H9 (cell line): Measurements from ENCODE around the gene DDX6. TPM values are rescaled to one million over a fixed set of nuclear protein-coding genes. Genes with fewer than 3 reads are reported as not detected.
A peak's percentile ranks its signal among the peaks of the same experiment; 100 is the strongest.

ENCODE experiments used
- DNase-seq: peaks from one replicate; pipeline ENCODE4 v3.0.0-alpha.2; 2017
- H2AFZ ChIP-seq: one replicate; pipeline ENCODE4 v1.6.1; 2013; ENCODE audit warnings: mild to moderate bottlenecking, low read length, control low read depth, moderate library complexity
- H2AK5ac ChIP-seq: 2 replicates; pipeline ENCODE4 v1.6.1; 2013; ENCODE audit warnings: low read length, control low read depth, mixed read lengths; ENCODE audit not compliant: insufficient read length
- H2BK120ac ChIP-seq: one replicate; pipeline ENCODE4 v1.6.1; 2013; ENCODE audit warnings: low read depth, mild to moderate bottlenecking, low read length, control low read depth, inconsistent platforms; ENCODE audit not compliant: poor library complexity, severe bottlenecking
- H2BK12ac ChIP-seq: 2 replicates; pipeline ENCODE4 v1.6.1; 2013; ENCODE audit warnings: low read length, control low read depth, mixed read lengths, low read depth; ENCODE audit not compliant: insufficient read length
- H2BK15ac ChIP-seq: 2 replicates; pipeline ENCODE4 v1.6.1; 2013; ENCODE audit warnings: low read depth, low read length, control low read depth
- H2BK20ac ChIP-seq: one replicate; pipeline ENCODE4 v1.6.1; 2013; ENCODE audit warnings: low read depth, mild to moderate bottlenecking, low read length, control low read depth, inconsistent platforms; ENCODE audit not compliant: poor library complexity, severe bottlenecking
- H2BK5ac ChIP-seq: 2 replicates; pipeline ENCODE4 v1.6.1; 2013; ENCODE audit warnings: low read length, control low read depth, mixed read lengths; ENCODE audit not compliant: insufficient read length
- H3K14ac ChIP-seq: 2 replicates; pipeline ENCODE4 v1.6.1; 2013; ENCODE audit warnings: low read length, control low read depth; ENCODE audit not compliant: insufficient read depth
- H3K18ac ChIP-seq: 2 replicates; pipeline ENCODE4 v1.6.1; 2013; ENCODE audit warnings: low read depth, mild to moderate bottlenecking, mixed read lengths, low read length, control low read depth; ENCODE audit not compliant: insufficient read length
- H3K23ac ChIP-seq: 2 replicates; pipeline ENCODE4 v1.6.1; 2013; ENCODE audit warnings: low read length, control low read depth, mixed read lengths, low read depth; ENCODE audit not compliant: insufficient read length
- H3K23me2 ChIP-seq: 2 replicates; pipeline ENCODE4 v1.6.1; 2013; ENCODE audit warnings: low read depth, mild to moderate bottlenecking, mixed read lengths, low read length, control low read depth; ENCODE audit not compliant: insufficient read length, poor library complexity, severe bottlenecking
- H3K27ac ChIP-seq: 2 replicates; pipeline ENCODE4 v1.5.1; 2013; ENCODE audit warnings: low read length, control low read depth, mixed read lengths, low read depth; ENCODE audit not compliant: insufficient read length
- H3K27me3 ChIP-seq: 2 replicates; pipeline ENCODE4 v1.6.1; 2013; ENCODE audit warnings: low read length, control low read depth, inconsistent platforms; ENCODE audit not compliant: insufficient read depth
- H3K4ac ChIP-seq: 2 replicates; pipeline ENCODE4 v1.6.1; 2013; ENCODE audit warnings: low read depth, mild to moderate bottlenecking, control low read depth, inconsistent platforms, low read length, moderate library complexity
- H3K4me1 ChIP-seq: 2 replicates; pipeline ENCODE4 v1.6.1; 2013; ENCODE audit warnings: low read length, control low read depth, inconsistent platforms; ENCODE audit not compliant: insufficient read depth
- H3K4me2 ChIP-seq: 2 replicates; pipeline ENCODE4 v1.6.1; 2013; ENCODE audit warnings: low read length, control low read depth, mixed read lengths; ENCODE audit not compliant: insufficient read length, insufficient read depth
- H3K56ac ChIP-seq: 2 replicates; pipeline ENCODE4 v1.6.1; 2013; ENCODE audit warnings: low read depth, mild to moderate bottlenecking, mixed read lengths, low read length, control low read depth; ENCODE audit not compliant: insufficient read length
- H3K79me1 ChIP-seq: 2 replicates; pipeline ENCODE4 v1.6.1; 2013; ENCODE audit warnings: low read depth, mild to moderate bottlenecking, moderate library complexity, low read length, control low read depth, inconsistent platforms; ENCODE audit not compliant: insufficient read depth, poor library complexity, severe bottlenecking
- H3K79me2 ChIP-seq: 2 replicates; pipeline ENCODE4 v1.6.1; 2013; ENCODE audit warnings: low read length, control low read depth, inconsistent platforms; ENCODE audit not compliant: insufficient read depth
- H3K9ac ChIP-seq: 2 replicates; pipeline ENCODE4 v1.6.1; 2013; ENCODE audit warnings: low read length, control low read depth, mixed read lengths; ENCODE audit not compliant: insufficient read length; ENCODE audit errors: extremely low read depth
- H3K9me3 ChIP-seq: one replicate; pipeline ENCODE4 v1.6.1; 2013; ENCODE audit warnings: low read depth, low read length, inconsistent platforms; ENCODE audit not compliant: control insufficient read depth
- H3T11ph ChIP-seq: one replicate; pipeline ENCODE4 v1.6.1; 2013; ENCODE audit warnings: mild to moderate bottlenecking, low read length, control low read depth, inconsistent platforms
- H4K20me1 ChIP-seq: one replicate; pipeline ENCODE4 v1.6.1; 2013; ENCODE audit not compliant: control insufficient read depth, insufficient read length, insufficient read depth
- H4K5ac ChIP-seq: 2 replicates; pipeline ENCODE4 v1.6.1; 2013; ENCODE audit warnings: low read depth, mild to moderate bottlenecking, mixed read lengths, low read length, control low read depth; ENCODE audit not compliant: insufficient read length
- H4K8ac ChIP-seq: replicated peaks from 2 replicates; pipeline ENCODE4 v1.6.1; 2013; ENCODE audit warnings: low read length, control low read depth, mixed read lengths, low read depth; ENCODE audit not compliant: insufficient read length
- H4K91ac ChIP-seq: 2 replicates; pipeline ENCODE4 v1.6.1; 2013; ENCODE audit warnings: low read depth, mild to moderate bottlenecking, moderate library complexity, mixed read lengths, low read length, control low read depth; ENCODE audit not compliant: insufficient read length
- H3K27ac Mint-ChIP-seq, 3 experiments: 2 replicates in 2 of 3; 3 replicates in 1 of 3; pipeline ENCODE4 v1.8.0; 2020 to 2021; ENCODE audit warnings: mixed read lengths in 3 of 3, mild to moderate bottlenecking in 1 of 3, moderate library complexity in 1 of 3
- H3K27me3 Mint-ChIP-seq: 2 replicates; pipeline ENCODE4 v1.8.0; 2021; ENCODE audit warnings: low read depth, mild to moderate bottlenecking, moderate library complexity, mixed read lengths
- H3K36me3 Mint-ChIP-seq, 3 experiments: 2 replicates in 2 of 3; 3 replicates in 1 of 3; pipeline ENCODE4 v1.8.0; 2020 to 2021; ENCODE audit warnings: low read depth in 3 of 3, mixed read lengths in 3 of 3; ENCODE audit not compliant: insufficient read depth in 1 of 3
- H3K4me1 Mint-ChIP-seq, 2 experiments: 2 replicates each; pipeline ENCODE4 v1.8.0; 2020; ENCODE audit warnings: mixed read lengths in 2 of 2
- H3K4me3 Mint-ChIP-seq, 2 experiments: 2 replicates in 1 of 2; 3 replicates in 1 of 2; pipeline ENCODE4 v1.8.0; 2020 to 2021; ENCODE audit warnings: mild to moderate bottlenecking in 2 of 2, mixed read lengths in 2 of 2, moderate library complexity in 1 of 2
- H3K9me3 Mint-ChIP-seq, 2 experiments: 2 replicates in 1 of 2; 3 replicates in 1 of 2; pipeline ENCODE4 v1.8.0; 2020; ENCODE audit warnings: mild to moderate bottlenecking in 2 of 2, mixed read lengths in 2 of 2, moderate library complexity in 1 of 2
- CTCF ChIP-seq: fragments of 200-600 bp; sonication (generic); conservative IDR thresholded peaks from 3 replicates; pipeline ENCODE4 v1.8.0; 2021; ENCODE audit warnings: antibody characterized with exemption, mild to moderate bottlenecking
- WGBS: extraction: QIAGEN DNeasy Blood & Tissue Kit; methylation state at CpG from one replicate; pipeline ENCODE4 v1.1.7; 2013; ENCODE audit warnings: missing lambda C conversion rate, low lambda C conversion rate, mixed read lengths; ENCODE audit not compliant: insufficient read length; ENCODE audit errors: extremely low coverage; 5-methylcytosine and 5-hydroxymethylcytosine counted together
- total RNA-seq: library from RNA; stranded (reverse); gene quantifications from 2 replicates; pipeline ENCODE4 v1.2.1, GENCODE V29; 2021

Gene DDX6
- total RNA-seq, 1 experiment from 2014 or later = 221 TPM

- H3K36me3 Mint-ChIP-seq = peaks cover 24 to 53% (median 50%) of the 10 kb centered on the region in 3 experiments
- Histone ChIP-seq H3K79me1 (peaks cover 5% of the 10 kb centered on the region), H3K4me1 (peaks cover 3% of the 10 kb centered on the region; the same call in 1 of the 2 replicates), H3K4me2 (no peak overlapping the region), H2AFZ (no peak overlapping the region), H3K27me3 (no peaks in the 10 kb centered on the region), H4K8ac (no peak overlapping the region), H3K23ac (no peak overlapping the region), H2BK20ac (no peak overlapping the region), H3K9me3 (no peaks in the 10 kb centered on the region), H3K18ac (no peak overlapping the region), H4K20me1 (no peaks in the 10 kb centered on the region), H2BK5ac (no peak overlapping the region), H3K4ac (no peak overlapping the region), H3K14ac (no peak overlapping the region), H3K56ac (no peak overlapping the region), H2BK15ac (no peak overlapping the region), H2BK120ac (no peak overlapping the region), H2AK5ac (no peak overlapping the region), H2BK12ac (no peak overlapping the region), H3T11ph (no peak overlapping the region), H3K79me2 (peaks cover 3% of the 10 kb centered on the region; the same call in 1 of the 2 replicates), H3K23me2 (no peaks in the 10 kb centered on the region), H4K5ac (no peak overlapping the region), H3K27ac (no peak overlapping the region), H4K91ac (no peak overlapping the region), H3K9ac (no peak overlapping the region)
- H3K27ac Mint-ChIP-seq = peak overlapping the region in 1 of 3 experiments; percentile 66; a peak in 2 of 7 replicates
- peaks cover 4% of the 10 kb centered on the region for H3K27me3 Mint-ChIP-seq
- peaks cover 27 to 38% of the 10 kb centered on the region in 2 experiments for H3K9me3 Mint-ChIP-seq
- WGBS = no CpG with 5 or more reads among the region's 2 CpGs
- H3K4me3 Mint-ChIP-seq = no peak overlapping the region
- H3K4me1 Mint-ChIP-seq = peaks cover 24 to 29% of the 10 kb centered on the region in 2 experiments
- no peak for TF ChIP-seq CTCF
- DNase-seq = no peak
Observed at GRCh38 chr11:118735203-118735602, 55.8 kb downstream of the DDX6 start.
